ENCODE measurements around the gene LIMK1.

Gene LIMK1

GRCh38 chr7:74082770-74083116 is 861 bp upstream of the LIMK1 start:
- no peak for DNase-seq (ENCODE audit: low read depth in 2 of 3, low spot score in 1 of 3)

GRCh38 chr7:74083928-74084721 is 521 bp downstream of the LIMK1 start:
- DNase-seq (ENCODE audit: low read depth in 2 of 3, low spot score in 1 of 3) = no peak

GRCh38 chr7:74084722-74085578 is 1.3 kb downstream of the LIMK1 start:
- DNase-seq (ENCODE audit: low read depth in 2 of 3, low spot score in 1 of 3) = no peak

DNA sequence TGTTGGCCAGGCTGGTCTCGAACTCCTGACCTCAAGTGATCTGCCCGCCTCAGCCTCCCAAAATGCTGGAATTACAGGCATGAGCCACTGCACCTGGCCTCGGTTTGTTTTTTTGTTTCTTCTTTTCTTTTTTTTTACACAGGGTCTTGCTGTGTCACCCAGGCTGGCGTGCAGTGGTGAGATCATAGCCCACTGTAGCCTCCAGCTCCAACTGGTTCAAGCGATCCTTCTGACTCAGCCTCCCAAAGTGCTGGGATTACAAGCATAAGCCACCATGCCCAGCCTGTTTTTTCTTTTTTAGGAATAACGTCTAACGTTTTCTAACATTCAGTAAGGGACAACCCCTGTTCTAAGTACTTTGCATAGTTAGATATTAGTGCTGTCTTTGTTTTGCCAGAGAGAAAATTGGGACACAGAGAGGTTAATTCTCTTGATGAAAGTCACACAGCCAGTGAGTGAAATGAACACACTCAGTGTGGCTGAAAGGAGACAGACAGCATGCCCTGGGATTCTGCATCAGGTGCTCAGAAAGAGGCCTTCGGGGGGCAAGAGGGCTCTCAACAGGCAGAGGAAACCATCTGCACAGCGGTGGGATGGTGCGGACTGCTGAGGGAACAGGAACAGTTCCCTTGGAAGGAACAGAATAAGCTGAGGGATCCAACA is 4.3 kb downstream of the LIMK1 start:
- DNase-seq (ENCODE audit: low read depth in 2 of 3, low spot score in 1 of 3) = no peak

DNA sequence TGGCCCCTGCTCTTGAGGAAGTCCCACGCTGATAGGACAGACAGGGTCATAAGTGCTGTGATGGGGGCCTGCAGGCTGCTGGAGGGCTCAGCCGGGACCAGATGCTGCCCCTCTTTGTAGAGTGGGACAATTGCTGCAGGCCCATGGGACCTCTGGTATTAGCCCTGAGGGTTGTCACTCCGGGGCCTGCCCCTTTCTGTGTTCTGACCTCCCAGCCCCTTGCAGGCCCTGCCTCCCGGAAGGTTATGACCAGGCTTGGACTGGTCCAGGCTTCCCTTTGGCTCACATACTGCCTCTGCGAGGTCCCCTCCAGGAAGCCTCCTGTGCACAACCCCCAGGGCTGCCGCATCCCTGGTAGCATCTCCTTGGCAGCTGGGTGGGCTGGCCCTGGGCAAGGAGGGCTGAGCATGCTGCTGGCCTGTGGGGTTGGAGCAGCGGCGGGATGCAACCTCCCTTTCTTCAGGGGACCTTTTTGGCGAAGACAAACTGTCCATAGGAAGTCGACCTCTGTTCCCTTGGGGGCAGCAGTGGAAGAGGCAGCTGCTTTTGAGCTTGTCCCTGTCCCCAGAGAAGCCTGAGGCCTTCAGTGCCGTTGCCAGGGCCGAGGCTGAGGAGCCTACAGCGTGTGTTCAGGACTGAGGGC is 8.8 kb downstream of the LIMK1 start:
- no peak for DNase-seq (ENCODE audit: low read depth in 2 of 3, low spot score in 1 of 3)

DNA sequence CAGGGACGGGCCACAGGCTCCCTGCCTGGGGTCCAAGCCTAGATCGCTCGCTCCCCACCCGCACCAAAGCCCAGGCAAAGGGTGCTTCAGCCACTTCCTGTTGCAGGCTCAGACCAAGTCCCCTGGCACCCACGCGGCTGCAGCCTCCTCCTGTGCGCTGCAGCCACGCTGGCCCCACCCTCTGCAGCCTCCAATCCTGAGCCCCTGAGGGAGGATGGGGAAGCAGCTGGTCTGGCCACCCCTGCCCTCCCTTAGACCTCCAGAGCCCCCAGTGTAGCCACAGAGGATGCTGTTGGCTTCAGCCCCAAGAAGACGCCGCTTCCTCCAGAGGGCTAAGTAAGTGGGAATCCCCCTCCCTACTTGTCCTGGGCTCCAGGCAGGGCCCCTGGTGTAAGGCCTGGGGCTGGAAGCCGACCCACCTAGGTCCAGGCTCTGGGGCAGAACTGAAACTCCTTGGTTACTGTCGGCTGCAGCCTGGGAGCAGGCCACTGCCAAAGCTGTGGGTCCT is 9.4 kb downstream of the LIMK1 start:
- no peak for DNase-seq (ENCODE audit: low read depth in 2 of 3, low spot score in 1 of 3)

DNA sequence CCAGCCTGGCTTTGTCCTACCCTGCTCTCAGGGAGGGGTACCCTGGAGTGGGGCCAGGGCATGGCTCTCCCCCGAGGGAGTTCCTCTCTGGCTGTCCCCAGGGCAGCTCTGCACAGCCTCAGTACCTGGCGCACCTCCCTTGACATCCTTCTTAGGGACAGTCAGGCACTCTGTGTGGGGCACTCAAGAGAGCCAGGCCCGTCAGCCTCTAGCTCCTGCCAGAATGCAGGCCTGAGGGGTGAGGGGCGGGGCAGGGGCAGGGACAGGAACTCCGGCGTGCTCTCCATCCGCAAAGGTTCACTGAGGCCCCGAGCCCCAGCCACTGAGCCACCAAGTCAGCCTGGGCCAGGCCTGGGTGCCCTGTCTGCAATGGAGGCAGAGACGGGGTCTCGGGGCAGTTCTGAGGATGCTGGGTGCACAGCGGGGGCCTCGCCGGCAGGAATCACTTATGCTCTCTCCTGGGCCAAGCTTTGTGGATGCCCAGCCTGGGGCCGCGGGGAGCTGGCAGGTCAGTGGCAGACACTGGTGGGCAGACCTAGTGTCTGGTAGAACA is 10.1 kb downstream of the LIMK1 start:
- DNase-seq (ENCODE audit: low read depth in 2 of 3, low spot score in 1 of 3) = no peak

- DNase-seq (ENCODE audit: low read depth in 2 of 3, low spot score in 1 of 3) = peak; percentile 64 to 70 (median 69)
Measured at GRCh38 chr7:74094224-74095101, 10.9 kb downstream of the LIMK1 start.

DNA sequence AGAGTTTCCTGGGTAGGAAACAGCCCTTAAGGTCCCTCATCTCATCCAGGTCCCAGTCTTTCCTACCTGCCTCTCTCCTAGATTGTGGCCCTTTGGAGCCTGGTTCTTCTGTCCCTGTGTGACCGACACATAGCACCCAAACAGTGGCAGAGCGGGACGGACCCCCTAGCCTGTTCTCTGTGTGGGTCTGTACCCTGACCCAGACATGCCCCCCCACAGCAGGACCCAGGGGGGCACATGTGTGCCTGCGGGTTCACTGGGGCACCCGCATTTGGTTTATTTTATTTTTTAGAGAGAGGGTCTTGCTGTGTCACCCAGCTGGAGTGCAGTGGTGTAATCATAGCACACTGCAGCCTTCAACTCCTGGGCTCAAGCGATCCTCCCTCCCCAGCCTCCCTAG is 11.5 kb downstream of the LIMK1 start:
- DNase-seq (ENCODE audit: low read depth in 2 of 3, low spot score in 1 of 3) = no peak

DNA sequence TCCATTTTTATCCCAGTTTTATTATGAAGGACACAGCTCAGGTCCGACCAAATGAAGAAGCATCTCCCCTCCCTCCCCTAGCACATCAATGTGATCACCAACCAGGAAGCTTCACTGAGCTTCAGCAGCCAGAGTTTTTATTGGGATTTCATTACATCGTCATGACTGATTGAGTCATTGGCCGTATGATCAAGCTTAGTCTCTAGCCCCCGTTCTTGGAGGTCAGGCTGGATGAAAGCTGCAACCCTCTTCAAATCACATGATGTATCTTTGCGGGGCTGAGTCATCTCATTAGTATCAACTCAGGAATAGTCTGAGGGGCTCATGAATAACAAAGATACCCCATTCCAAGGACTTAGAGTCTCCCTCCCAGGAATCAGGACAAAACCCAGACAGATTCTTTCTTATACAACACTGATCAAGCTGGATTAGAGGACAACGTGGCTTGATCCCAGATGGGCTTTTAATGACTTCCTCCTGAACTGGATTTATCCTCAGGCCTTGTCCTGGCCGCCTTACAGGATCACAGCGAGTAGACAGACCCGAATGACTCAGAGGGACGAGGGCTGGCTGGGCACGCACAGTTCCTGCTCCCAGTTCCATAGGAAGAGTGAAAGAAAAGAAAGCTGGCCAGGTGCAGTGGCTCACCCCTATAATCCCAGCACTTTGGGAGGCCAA is 14.5 kb downstream of the LIMK1 start:
- no peak for DNase-seq (ENCODE audit: low read depth in 2 of 3, low spot score in 1 of 3)

GRCh38 chr7:74099031-74099430 is 15.4 kb downstream of the LIMK1 start:
- no peak for DNase-seq (ENCODE audit: low read depth in 2 of 3, low spot score in 1 of 3)

GRCh38 chr7:74101061-74101681 is 17.6 kb downstream of the LIMK1 start:
- DNase-seq (ENCODE audit: low read depth in 2 of 3, low spot score in 1 of 3) = no peak

DNA sequence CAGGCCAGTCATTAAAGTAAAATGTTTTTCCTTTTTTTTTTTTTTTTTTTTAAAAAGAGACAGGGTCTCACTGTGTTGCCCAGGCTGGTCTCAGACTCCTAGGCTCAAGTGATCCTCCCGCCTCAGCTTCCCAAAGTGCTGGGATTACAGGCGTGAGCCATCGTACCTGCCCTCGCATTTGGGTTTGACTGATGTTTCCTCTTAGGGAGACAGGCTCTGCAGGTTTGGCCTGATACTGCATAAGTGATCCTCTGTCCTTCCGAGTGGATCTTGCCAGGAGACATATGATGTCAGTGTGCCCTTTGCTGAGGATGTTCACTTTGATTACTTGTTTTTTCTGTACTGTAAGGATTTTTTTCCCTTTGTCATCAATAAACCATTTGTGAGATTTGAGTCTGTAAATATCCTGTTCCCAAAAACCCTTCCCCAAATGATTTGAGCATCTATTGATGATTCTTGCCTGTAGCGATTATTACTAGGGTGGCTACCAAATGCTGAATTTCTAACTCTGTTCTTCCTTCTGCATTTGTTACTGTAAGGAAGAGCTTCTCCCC is 19.7 kb downstream of the LIMK1 start:
- no peak for DNase-seq (ENCODE audit: low read depth in 2 of 3, low spot score in 1 of 3)

DNA sequence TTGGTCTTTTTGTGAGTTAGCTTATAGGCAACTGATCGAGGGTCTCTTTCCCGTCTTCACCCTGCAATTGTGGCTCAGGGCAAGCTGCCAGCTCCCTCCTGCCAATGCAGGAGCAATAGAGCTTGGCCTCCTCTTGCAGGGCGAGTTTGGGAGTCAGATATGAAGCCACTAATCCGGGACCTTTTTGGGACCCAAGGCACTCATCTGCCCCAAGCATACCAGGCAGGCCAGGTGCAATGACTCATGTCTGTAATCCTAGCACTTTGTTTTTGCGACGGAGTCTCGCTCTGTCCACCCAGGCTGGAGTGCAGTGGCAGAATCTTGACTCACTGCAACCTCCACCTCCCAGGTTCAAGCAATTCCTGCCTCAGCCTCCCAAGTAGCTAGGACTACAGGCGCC is 21.1 kb downstream of the LIMK1 start:
- DNase-seq (ENCODE audit: low read depth in 2 of 3, low spot score in 1 of 3) = no peak

GRCh38 chr7:74105992-74106391 is 22.4 kb downstream of the LIMK1 start:
- no peak for DNase-seq (ENCODE audit: low read depth in 2 of 3, low spot score in 1 of 3)

GRCh38 chr7:74106846-74107245 is 23.2 kb downstream of the LIMK1 start:
- no peak for DNase-seq (ENCODE audit: low read depth in 2 of 3, low spot score in 1 of 3)

DNA sequence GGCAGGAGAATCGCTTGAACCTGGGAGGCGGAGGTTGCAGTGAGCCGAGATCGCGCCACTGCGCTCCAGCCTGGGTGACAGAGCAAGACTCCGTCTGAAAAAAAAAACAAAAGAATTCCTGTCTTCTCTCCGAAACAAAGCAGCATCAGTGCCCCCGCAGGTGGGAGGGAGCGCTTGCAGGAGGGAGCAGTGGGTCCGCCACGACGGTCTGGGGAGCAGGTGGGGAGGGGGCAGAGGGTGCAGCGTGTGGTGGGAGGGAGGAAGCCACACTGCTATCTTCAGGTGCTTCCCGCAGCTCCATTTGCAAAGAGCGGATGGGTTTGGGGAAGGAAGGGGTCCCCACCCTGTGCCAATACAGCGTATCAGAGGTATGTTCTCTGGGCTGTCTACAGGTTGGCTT is 31.7 kb downstream of the LIMK1 start:
- DNase-seq (ENCODE audit: low read depth in 2 of 3, low spot score in 1 of 3) = no peak

DNA sequence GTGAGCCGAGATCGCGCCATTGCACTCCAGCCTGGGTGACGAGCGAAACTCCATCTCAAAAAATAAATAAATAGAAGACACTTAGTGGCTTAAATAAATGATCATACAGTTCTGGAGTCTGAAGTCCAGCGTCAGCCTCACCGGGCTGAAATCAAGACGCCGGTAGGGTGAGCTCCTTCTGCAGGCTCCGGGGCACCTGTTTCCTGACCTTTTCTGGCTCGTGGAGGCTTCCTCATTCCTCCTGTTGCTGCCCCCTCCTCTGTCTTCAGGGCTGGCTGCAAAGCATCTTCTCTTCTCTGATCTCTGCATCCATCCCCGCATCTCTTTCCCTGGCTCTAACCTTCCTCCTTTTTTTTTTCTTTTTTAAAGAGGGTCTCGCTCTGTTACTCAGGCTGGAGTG is 32.8 kb downstream of the LIMK1 start:
- DNase-seq (ENCODE audit: low read depth in 2 of 3, low spot score in 1 of 3) = no peak

DNA sequence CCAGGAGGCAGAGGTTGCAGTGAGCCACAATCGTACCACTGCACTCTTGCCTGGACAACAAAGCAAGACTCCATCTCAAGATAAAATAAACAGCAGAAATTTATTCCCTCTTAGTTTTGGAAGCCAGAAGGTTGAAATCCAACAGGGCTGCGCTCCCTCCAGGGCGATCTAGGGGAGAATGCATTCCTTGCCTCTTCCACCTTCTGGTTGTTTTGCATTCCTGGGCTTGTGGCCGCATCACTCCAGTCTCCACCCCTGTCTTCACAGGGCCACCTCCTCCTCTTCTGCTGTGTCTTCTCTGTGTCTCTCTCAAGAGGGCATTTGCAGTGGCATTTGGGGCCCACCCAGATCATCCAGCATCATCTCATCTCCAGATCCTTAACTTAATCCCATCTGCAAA is 36.2 kb downstream of the LIMK1 start:
- no peak for DNase-seq (ENCODE audit: low read depth in 2 of 3, low spot score in 1 of 3)

Measured in stimulated activated CD4-positive, alpha-beta T cell treated with anti-CD3 and anti-CD28 coated beads, Interleukin-12 subunit alpha, Interleukin-12 subunit beta, amount 100 ng/mL, for 48 hours (primary cell).